Gastrocnemius medialis (tissue), 4 donors: ENCODE results near the gene UQCC2. TPM values are rescaled to one million over a fixed set of nuclear protein-coding genes. Genes with fewer than 3 reads are reported as not detected.
A peak's percentile ranks its signal among the peaks of the same experiment; 100 is the strongest.

ENCODE experiments used
- ATAC-seq, 2 donors: fragments of 150-250 bp; one replicate each; pipeline ENCODE4 v1.9.1; 2016
- DNase-seq, 2 donors: peaks; one replicate each; pipeline ENCODE4 v3.0.0-alpha.2; 2019
- H3K27ac ChIP-seq, 4 donors: fragments of 200-600 bp; sonication (generic); 1 replicate in 1 of 4; 2 replicates in 3 of 4; pipeline ENCODE4 v1.5.1; 2016 to 2018; ENCODE audit warnings: mild to moderate bottlenecking in 2 of 4, moderate library complexity in 1 of 4
- H3K27me3 ChIP-seq, 3 donors: fragments of 200-600 bp; sonication (generic) in 2 of 3; 1 replicate in 1 of 3; 2 replicates in 2 of 3; pipeline versions ENCODE4 v1.5.1 to v1.6.0; 2016 to 2019; ENCODE audit warnings: mild to moderate bottlenecking in 1 of 3, moderate library complexity in 1 of 3
- H3K36me3 ChIP-seq, 2 donors: fragments of 200-600 bp; sonication (generic) in 1 of 2; one replicate each; pipeline ENCODE4 v1.5.1; 2017 to 2018
- H3K4me1 ChIP-seq, 2 donors: fragments of 200-600 bp; sonication (generic) in 1 of 2; one replicate each; pipeline ENCODE4 v1.5.1; 2016 to 2017; ENCODE audit warnings: mild to moderate bottlenecking in 2 of 2
- H3K4me3 ChIP-seq, 4 donors: fragments of 200-600 bp; sonication (generic) in 3 of 4; 1 replicate in 1 of 4; 2 replicates in 3 of 4; pipeline ENCODE4 v1.5.1; 2016 to 2019; ENCODE audit warnings: mild to moderate bottlenecking in 2 of 4
- H3K9me3 ChIP-seq, 3 donors: fragments of 200-600 bp; sonication (generic) in 2 of 3; 1 replicate in 1 of 3; 2 replicates in 2 of 3; pipeline ENCODE4 v1.5.1; 2016 to 2019
- POLR2A ChIP-seq, 2 donors: fragments of 450-650 bp; IDR thresholded peaks; one replicate each; pipeline ENCODE4 v1.6.1; 2017; ENCODE audit warnings: antibody characterized with exemption in 2 of 2, mild to moderate bottlenecking in 2 of 2, moderate library complexity in 2 of 2
- in situ Hi-C, 4 donors: fragments of 200-750 bp; cut with MboI; loops; one replicate each; pipeline versions ENCODE4 v1.15.0 to v1.8.0; 2017; ENCODE audit warnings: low sequenced_read_pairs in 4 of 4
- intact Hi-C: fragments of 100-400 bp; cut with DNase I; formaldehyde crosslinking; loops from one replicate; pipeline ENCODE4 v1.15.1; 2023; ENCODE audit warnings: low total_unique reads
- total RNA-seq, 4 donors: library from RNA; depleted of rRNA; stranded (reverse); fragments of >200 nt; gene quantifications; one replicate each; pipeline versions ENCODE4 v1.1.0 to v1.2.3, GENCODE V29; 2016
- TF ChIP-seq, protein P1 (sequence below), 5 experiments: fragments of 450-650 bp in 3 of 5; fragments of 200-600 bp in 2 of 5; sonication (generic) in 2 of 5; IDR thresholded peaks in 4 of 5; conservative IDR thresholded peaks in 1 of 5; 1 replicate in 4 of 5; 2 replicates in 1 of 5; pipeline ENCODE4 v1.5.1; 2016 to 2019; ENCODE audit warnings: antibody characterized with exemption in 5 of 5, mild to moderate bottlenecking in 3 of 5, moderate library complexity in 3 of 5

The UQCC2 gene
- total RNA-seq, 4 donors from 2014 or later = 50.7 to 101 (median 63.5) TPM

DNA sequence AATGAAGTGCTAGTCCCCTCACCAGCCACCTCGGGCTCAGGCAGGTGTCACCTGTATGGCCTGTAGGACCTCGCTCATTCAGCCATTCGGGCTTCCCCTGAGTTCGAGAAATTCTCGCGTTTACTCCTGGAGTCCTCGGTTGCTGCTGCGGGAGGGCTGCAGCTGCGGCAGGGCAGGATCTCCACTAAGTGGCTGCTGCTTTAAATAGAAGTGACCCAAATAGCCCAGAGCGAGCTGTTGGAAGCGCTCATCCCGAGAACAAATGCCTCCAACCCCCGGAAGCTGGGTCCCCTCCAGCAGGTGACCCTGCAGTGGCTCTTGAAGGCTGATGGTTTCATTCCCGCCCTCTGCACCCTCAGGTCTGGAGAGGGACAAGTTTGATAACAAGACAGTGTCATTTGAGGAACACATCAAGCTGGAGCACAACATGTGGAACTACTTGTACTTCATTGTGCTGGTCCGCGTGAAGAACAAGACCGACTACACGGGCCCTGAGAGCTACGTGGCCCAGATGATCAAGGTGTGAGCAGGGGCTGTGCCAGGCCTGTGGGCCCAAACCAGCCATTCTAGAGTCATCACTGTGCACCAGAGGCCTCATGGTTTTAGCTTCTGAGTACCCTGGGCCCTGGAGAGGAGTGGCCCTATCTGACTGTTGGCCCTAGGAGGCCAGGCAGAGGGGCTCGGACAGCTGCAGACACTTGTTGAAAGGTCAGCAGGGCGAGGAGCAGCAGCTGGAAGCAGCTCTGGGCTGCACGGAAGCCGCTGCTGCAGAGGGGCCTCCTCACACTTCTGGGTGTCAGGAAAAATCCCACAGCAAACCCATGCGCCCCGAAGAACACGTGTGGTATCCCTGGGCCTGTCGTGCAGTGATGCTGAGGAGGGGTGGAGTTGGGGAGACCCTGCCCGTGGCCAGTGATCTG is 18.1 kb downstream of the UQCC2 start:
- H3K27ac ChIP-seq = peak overlapping the region; percentile 77 to 82 (median 80)
- ATAC-seq = peak; percentile 68 to 76
- in situ Hi-C loops = no loop called here
- TF ChIP-seq, protein P1, sequence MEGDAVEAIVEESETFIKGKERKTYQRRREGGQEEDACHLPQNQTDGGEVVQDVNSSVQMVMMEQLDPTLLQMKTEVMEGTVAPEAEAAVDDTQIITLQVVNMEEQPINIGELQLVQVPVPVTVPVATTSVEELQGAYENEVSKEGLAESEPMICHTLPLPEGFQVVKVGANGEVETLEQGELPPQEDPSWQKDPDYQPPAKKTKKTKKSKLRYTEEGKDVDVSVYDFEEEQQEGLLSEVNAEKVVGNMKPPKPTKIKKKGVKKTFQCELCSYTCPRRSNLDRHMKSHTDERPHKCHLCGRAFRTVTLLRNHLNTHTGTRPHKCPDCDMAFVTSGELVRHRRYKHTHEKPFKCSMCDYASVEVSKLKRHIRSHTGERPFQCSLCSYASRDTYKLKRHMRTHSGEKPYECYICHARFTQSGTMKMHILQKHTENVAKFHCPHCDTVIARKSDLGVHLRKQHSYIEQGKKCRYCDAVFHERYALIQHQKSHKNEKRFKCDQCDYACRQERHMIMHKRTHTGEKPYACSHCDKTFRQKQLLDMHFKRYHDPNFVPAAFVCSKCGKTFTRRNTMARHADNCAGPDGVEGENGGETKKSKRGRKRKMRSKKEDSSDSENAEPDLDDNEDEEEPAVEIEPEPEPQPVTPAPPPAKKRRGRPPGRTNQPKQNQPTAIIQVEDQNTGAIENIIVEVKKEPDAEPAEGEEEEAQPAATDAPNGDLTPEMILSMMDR (IDR thresholded peaks at IDR 0.05 in 4 of 5, conservative IDR thresholded peaks at IDR 0.05 in 1 of 5) = no peak
- no peak for TF ChIP-seq POLR2A (IDR thresholded peaks at IDR 0.05)
- H3K4me1 ChIP-seq = peaks cover 51 to 62% of the 10 kb centered on the region in 2 donors
- H3K36me3 ChIP-seq = peaks cover 0 to 9% of the 10 kb centered on the region in 2 donors
- no peaks in the 10 kb centered on the region for H3K27me3 ChIP-seq
- peak overlapping the region in 2 of 4 donors; percentile 22 to 37 for H3K4me3 ChIP-seq
- peak in 1 of 2 donors; percentile 46 for DNase-seq
- H3K9me3 ChIP-seq = no peaks in the 10 kb centered on the region
- intact Hi-C loops = no loop called here

DNA sequence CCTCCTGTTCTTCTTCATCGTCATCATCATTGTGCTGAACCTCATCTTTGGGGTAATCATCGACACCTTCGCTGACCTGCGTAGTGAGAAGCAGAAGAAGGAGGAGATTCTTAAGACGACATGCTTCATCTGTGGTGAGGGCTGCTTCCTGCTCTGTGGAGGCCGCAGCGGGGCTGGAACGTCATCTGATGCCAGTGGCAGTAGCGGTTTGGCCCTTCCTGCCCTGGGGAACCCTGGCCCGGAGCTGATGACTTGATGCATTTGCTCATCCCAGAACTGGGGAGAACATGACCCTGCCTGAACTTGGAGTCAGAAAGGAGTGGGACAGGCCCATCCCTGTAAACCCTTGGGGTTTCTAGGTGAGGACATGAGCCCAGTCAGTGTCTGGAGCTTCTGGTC is 18.7 kb downstream of the UQCC2 start:
- Histone ChIP-seq H3K4me1 (peaks cover 51 to 61% of the 10 kb centered on the region in 2 donors), H3K27ac (peak overlapping the region; percentile 77 to 82 (median 80)), H3K9me3 (no peaks in the 10 kb centered on the region), H3K4me3 (peak overlapping the region in 2 of 4 donors; percentile 22 to 37), H3K36me3 (peaks cover 0 to 3% of the 10 kb centered on the region in 2 donors), H3K27me3 (no peaks in the 10 kb centered on the region)
- peak; percentile 26 to 39 for ATAC-seq
- in situ Hi-C loops = no loop called here
- intact Hi-C loops = no loop called here
- peak in 1 of 2 donors; percentile 52 for DNase-seq
- no peak for TF ChIP-seq POLR2A (IDR thresholded peaks at IDR 0.05)
- TF ChIP-seq, protein P1 (IDR thresholded peaks at IDR 0.05 in 4 of 5, conservative IDR thresholded peaks at IDR 0.05 in 1 of 5) = no peak

DNA sequence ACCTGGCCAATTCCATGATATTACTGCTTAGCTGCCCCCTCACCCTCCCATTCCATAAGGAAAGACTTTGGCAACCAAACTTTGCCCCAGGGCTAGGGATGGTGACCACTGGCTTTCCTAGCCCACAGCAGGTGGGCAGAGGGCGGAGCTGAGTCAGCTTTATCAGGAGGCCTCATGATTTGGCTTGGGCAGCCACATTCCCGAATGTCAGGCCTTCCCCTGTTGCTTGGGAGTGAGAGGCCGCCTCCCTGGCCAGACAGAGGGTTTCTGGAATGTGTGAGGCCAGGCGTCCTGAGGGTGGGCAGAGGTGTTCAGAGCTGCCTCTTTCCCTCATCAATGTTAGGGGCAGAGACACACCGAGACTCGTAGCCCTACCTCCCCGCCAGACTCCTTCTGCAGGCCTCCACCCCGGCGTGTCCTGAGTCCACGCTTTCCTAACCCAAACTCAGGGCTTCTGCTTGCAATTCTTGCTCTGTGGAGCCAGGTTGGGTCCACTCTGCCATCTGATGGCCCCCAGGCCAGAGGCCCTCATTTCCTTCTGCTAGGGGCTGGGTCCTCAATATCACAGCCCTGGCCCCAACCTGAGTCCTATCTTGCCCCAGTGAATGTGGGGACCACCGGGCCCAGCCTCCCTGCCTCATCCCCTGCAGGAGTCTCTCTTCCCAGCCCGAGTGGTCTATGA is 19.3 kb downstream of the UQCC2 start:
- peak overlapping the region; percentile 77 to 82 (median 80) for H3K27ac ChIP-seq
- no peaks in the 10 kb centered on the region for H3K27me3 ChIP-seq
- peaks cover 51 to 56% of the 10 kb centered on the region in 2 donors for H3K4me1 ChIP-seq
- intact Hi-C loops = no loop called here
- no peaks in the 10 kb centered on the region for H3K36me3 ChIP-seq
- no peak overlapping the region for H3K4me3 ChIP-seq
- no peaks in the 10 kb centered on the region for H3K9me3 ChIP-seq
- in situ Hi-C loops = no loop called here
- DNase-seq (peak in 1 of 2 donors; percentile 52), ATAC-seq (peak in 1 of 2 donors; percentile 48)
- no peak for TF ChIP-seq POLR2A (IDR thresholded peaks at IDR 0.05)
- TF ChIP-seq, protein P1 (IDR thresholded peaks at IDR 0.05 in 4 of 5, conservative IDR thresholded peaks at IDR 0.05 in 1 of 5) = no peak

DNA sequence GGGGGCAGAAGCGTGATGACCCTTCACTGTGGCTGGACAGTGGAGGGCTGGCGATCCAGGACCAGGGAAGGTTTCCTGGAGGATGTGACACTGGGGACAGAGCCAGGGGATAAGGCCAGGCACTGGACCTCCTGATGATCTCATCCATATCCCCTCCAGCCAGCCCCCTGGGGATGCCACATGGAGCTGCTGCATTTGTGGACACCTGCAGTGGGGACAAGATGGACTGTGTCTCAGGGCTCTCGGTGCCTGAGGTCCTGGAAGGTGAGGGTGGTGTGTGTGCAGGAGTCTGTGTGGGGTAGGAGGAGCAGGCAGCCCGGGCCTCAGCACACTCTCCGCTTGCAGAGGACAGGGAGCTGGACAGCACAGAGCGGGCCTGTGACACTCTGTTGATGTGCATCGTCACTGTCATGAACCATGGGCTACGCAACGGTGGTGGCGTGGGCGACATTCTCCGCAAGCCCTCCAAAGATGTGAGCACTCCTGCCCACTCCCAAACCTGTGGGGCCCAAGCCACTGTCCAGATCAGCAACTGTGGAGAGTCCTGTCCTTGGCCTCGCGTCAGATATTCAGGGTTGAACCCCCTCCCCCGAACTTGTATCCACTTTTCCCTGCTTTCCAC is 19.9 kb downstream of the UQCC2 start:
- DNase-seq = no peak

More for the DNA sequence above, 19.9 kb downstream of the UQCC2 start:
- TF ChIP-seq, protein P1 (IDR thresholded peaks at IDR 0.05 in 4 of 5, conservative IDR thresholded peaks at IDR 0.05 in 1 of 5) = no peak
- no peak for TF ChIP-seq POLR2A (IDR thresholded peaks at IDR 0.05)
- no peaks in the 10 kb centered on the region for H3K9me3 ChIP-seq
- no peaks in the 10 kb centered on the region for H3K27me3 ChIP-seq
- peak overlapping the region; percentile 77 to 82 (median 80) for H3K27ac ChIP-seq
- intact Hi-C loops = no loop called here
- H3K4me3 ChIP-seq = no peak overlapping the region
- in situ Hi-C loops = no loop called here
- no peak for ATAC-seq
- H3K36me3 ChIP-seq = no peaks in the 10 kb centered on the region
- H3K4me1 ChIP-seq = peaks cover 49 to 51% of the 10 kb centered on the region in 2 donors
